NCI-H187 (cell line): ENCODE data around the gene QRFPR.
"Not testable (repeated sequence)": the region's sequence is repeated elsewhere in the genome, so short reads cannot be mapped to it uniquely, and the experiment has no call there.

Source experiments
- DNase-seq, 2 experiments: peaks; one replicate each; lab custom pipeline; 2025; lab: John Stamatoyannopoulos, UW

QRFPR gene

GRCh38 chr4:121339307-121339706 is 41.5 kb downstream of the QRFPR start:
- no peak for DNase-seq

- no peak for DNase-seq
These were observed 42.3 kb downstream of the QRFPR start for GRCh38 chr4:121338518-121338917.

- DNase-seq: no peak
These were observed 44.1 kb downstream of the QRFPR start for GRCh38 chr4:121336706-121337105.

- DNase-seq: no peak
These were observed 50.6 kb downstream of the QRFPR start for GRCh38 chr4:121330180-121330665.

- no peak for DNase-seq
These were observed 54.2 kb downstream of the QRFPR start for GRCh38 chr4:121326597-121326996.

- no peak for DNase-seq
These were observed 56.5 kb downstream of the QRFPR start for GRCh38 chr4:121324331-121324730.

GRCh38 chr4:121321466-121321865 is 59.4 kb downstream of the QRFPR start:
- DNase-seq: no peak

GRCh38 chr4:121316091-121316490 is 64.7 kb downstream of the QRFPR start:
- no peak for DNase-seq

GRCh38 chr4:121313430-121313829 is 67.4 kb downstream of the QRFPR start:
- not testable (repeated sequence) for DNase-seq

- no peak for DNase-seq
These were observed 72.0 kb downstream of the QRFPR start for GRCh38 chr4:121308828-121309227.

GRCh38 chr4:121308328-121308663 is 72.5 kb downstream of the QRFPR start:
- DNase-seq: no peak

- DNase-seq: no peak
These were observed 73.1 kb downstream of the QRFPR start for GRCh38 chr4:121307445-121308327.

- DNase-seq: no peak
These were observed 73.9 kb downstream of the QRFPR start for GRCh38 chr4:121306931-121307330.

GRCh38 chr4:121304893-121305292 is 75.9 kb downstream of the QRFPR start:
- DNase-seq: no peak

GRCh38 chr4:121299367-121299766 is 81.5 kb downstream of the QRFPR start:
- no peak for DNase-seq

- DNase-seq: no peak
These were observed 97.5 kb downstream of the QRFPR start for GRCh38 chr4:121283319-121283718.

- no peak for DNase-seq
These were observed 100.4 kb downstream of the QRFPR start for GRCh38 chr4:121280425-121280824.

GRCh38 chr4:121278811-121279368 is 101.9 kb downstream of the QRFPR start:
- DNase-seq: no peak
